Mesangial cell (primary cell): ENCODE results near the gene FSIP2. TPM values are rescaled to one million over a fixed set of nuclear protein-coding genes. Genes with fewer than 3 reads are reported as not detected.

Source experiments
- total RNA-seq: library from RNA; depleted of rRNA; stranded (reverse); fragments of >200 nt; gene quantifications from 2 replicates; pipeline ENCODE4 v1.2.3, GENCODE V29; 2015

Gene FSIP2
- total RNA-seq: under 0.01 TPM in 2 replicates

DNA sequence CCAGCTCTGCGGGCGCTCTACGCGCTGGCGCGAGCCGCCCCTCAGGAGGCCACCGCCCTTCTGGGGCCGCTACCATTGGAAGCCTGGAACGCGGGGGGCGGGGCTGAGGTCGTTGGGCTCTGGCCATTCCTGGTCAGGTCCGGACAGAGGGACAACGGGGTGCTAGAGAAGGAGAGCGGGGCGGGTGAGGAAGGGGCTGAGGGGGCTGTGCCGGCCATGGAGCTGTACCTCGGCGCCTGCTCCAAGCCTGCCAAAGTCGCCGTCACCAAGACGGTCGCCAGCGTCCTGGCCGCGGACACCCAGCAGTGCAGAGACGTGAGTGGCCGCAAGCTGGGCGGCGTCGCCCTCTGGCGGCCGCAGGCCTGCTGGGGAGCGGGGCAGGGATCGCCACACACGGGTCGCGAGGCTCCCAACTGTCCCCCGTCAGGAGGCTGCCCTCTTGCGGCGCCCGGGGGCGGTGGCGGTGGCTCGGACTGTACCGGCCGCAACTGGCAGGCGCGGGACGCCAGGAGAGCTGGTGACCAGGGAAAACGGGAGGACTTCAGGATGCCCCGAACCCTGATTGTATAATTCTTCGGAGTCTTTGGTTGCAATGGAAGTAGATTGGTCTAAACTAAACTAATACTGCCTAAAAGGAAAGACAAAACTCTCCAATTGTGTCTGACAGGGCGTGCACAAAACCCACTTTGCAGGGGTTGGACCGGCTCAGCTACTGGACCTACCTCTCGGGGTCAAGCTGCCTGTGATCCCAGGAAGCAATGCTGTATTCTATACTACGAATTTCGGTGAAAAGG, at the start of gene FSIP2:
FSIP2 (plus strand) TSS at position 126 of the 794 bp plus-strand sequence; CDS start at position 217, 91 bp downstream.

